HEK293 (cell line): Measurements from ENCODE around the gene CEP350.

Experiments
- CTCF ChIA-PET: fragments of 350-600 bp; formaldehyde crosslinking; extraction: SDS; loops from one replicate; lab custom pipeline; 2021; ENCODE audit warnings: antibody characterized with exemption; lab: Yijun Ruan, JAX
- POLR2A ChIA-PET: fragments of 300-600 bp; formaldehyde crosslinking; extraction: SDS; loops from one replicate; lab custom pipeline; 2020; ENCODE audit warnings: antibody characterized with exemption, inconsistent platforms; lab: Yijun Ruan, JAX
- H3K27ac ChIP-seq: fragments of 200-500 bp; sonication (Bioruptor generic); 2 replicates; pipeline ENCODE4 v1.5.1; 2014; ENCODE audit warnings: low read depth, low read length, control low read depth, inconsistent platforms; ENCODE audit errors: extremely low read depth
- H3K36me3 ChIP-seq, 2 experiments: fragments of 200-500 bp in 1 of 2; sonication (Bioruptor generic) in 1 of 2; 1 replicate in 1 of 2; 2 replicates in 1 of 2; pipeline ENCODE4 v1.5.1; 2014 to 2017; ENCODE audit warnings: inconsistent platforms in 2 of 2, low read length in 2 of 2; ENCODE audit not compliant: control insufficient read depth in 2 of 2, insufficient read depth in 1 of 2
- H3K4me1 ChIP-seq: fragments of 200-500 bp; sonication (Bioruptor generic); 2 replicates; pipeline ENCODE4 v1.5.1; 2014; ENCODE audit warnings: mild to moderate bottlenecking, low read length, inconsistent platforms; ENCODE audit not compliant: control insufficient read depth, insufficient read depth
- H3K4me3 ChIP-seq: 2 replicates; pipeline ENCODE4 v1.5.1; 2011; ENCODE audit warnings: low read depth, mild to moderate bottlenecking, control low read depth, low read length, moderate library complexity
- H3K9me3 ChIP-seq: fragments of 200-500 bp; sonication (Bioruptor generic); 2 replicates; pipeline ENCODE4 v1.5.1; 2014; ENCODE audit warnings: low read depth, low read length, inconsistent platforms; ENCODE audit not compliant: control insufficient read depth, insufficient read depth
- BCL6B ChIP-seq: fragments of 450-650 bp; formaldehyde crosslinking; IDR thresholded peaks from 2 replicates; pipeline ENCODE4 v1.5.1; 2017; ENCODE audit warnings: missing biosample characterization, missing genetic modification characterization
- FEZF1 ChIP-seq: fragments of 450-650 bp; formaldehyde crosslinking; IDR thresholded peaks from 2 replicates; pipeline ENCODE4 v1.5.1; 2016; ENCODE audit warnings: missing biosample characterization, missing genetic modification characterization
- HOXD13 ChIP-seq: sonication (generic); formaldehyde crosslinking; IDR thresholded peaks from 2 replicates; pipeline ENCODE4 v1.8.0; 2022; ENCODE audit warnings: missing genetic modification reagents, borderline replicate concordance
- OVOL3 ChIP-seq: fragments of 450-650 bp; formaldehyde crosslinking; IDR thresholded peaks from 2 replicates; pipeline ENCODE4 v1.5.1; 2016; ENCODE audit warnings: missing biosample characterization, missing genetic modification characterization
- RBAK ChIP-seq: fragments of 450-650 bp; formaldehyde crosslinking; IDR thresholded peaks from 2 replicates; pipeline ENCODE4 v1.5.1; 2016; ENCODE audit warnings: missing biosample characterization, missing genetic modification characterization
- SCRT1 ChIP-seq: fragments of 450-650 bp; formaldehyde crosslinking; IDR thresholded peaks from 2 replicates; pipeline ENCODE4 v1.5.1; 2016; ENCODE audit warnings: missing biosample characterization, missing genetic modification characterization, borderline replicate concordance
- SCRT2 ChIP-seq: fragments of 450-650 bp; formaldehyde crosslinking; IDR thresholded peaks from 2 replicates; pipeline ENCODE4 v1.5.1; 2016; ENCODE audit warnings: missing biosample characterization, missing genetic modification characterization
- SP3 ChIP-seq: fragments of 450-650 bp; formaldehyde crosslinking; IDR thresholded peaks from 2 replicates; pipeline ENCODE4 v1.5.1; 2016; ENCODE audit warnings: missing biosample characterization, missing genetic modification characterization
- ZBTB1 ChIP-seq: fragments of 450-650 bp; formaldehyde crosslinking; IDR thresholded peaks from 2 replicates; pipeline ENCODE4 v1.5.1; 2016; ENCODE audit warnings: missing biosample characterization, missing genetic modification characterization
- ZBTB21 ChIP-seq: fragments of 450-650 bp; formaldehyde crosslinking; IDR thresholded peaks from 2 replicates; pipeline ENCODE4 v1.5.1; 2017; ENCODE audit warnings: missing biosample characterization, missing genetic modification characterization
- ZBTB7A ChIP-seq: fragments of 450-650 bp; formaldehyde crosslinking; IDR thresholded peaks from 2 replicates; pipeline ENCODE4 v1.5.1; 2016; ENCODE audit warnings: low read depth, missing biosample characterization, missing genetic modification characterization
- ZIC2 ChIP-seq: fragments of 450-650 bp; formaldehyde crosslinking; IDR thresholded peaks from 2 replicates; pipeline ENCODE4 v1.5.1; 2016; ENCODE audit warnings: missing biosample characterization, missing genetic modification characterization
- ZNF112 ChIP-seq: fragments of 450-650 bp; formaldehyde crosslinking; IDR thresholded peaks from 2 replicates; pipeline ENCODE4 v1.5.0; 2017; ENCODE audit warnings: missing biosample characterization, missing genetic modification characterization
- ZNF121 ChIP-seq: fragments of 450-650 bp; formaldehyde crosslinking; IDR thresholded peaks from 2 replicates; pipeline ENCODE4 v1.5.1; 2016; ENCODE audit warnings: missing biosample characterization, missing genetic modification characterization
- ZNF140 ChIP-seq: fragments of 450-650 bp; formaldehyde crosslinking; IDR thresholded peaks from 2 replicates; pipeline ENCODE4 v1.5.1; 2016; ENCODE audit warnings: missing biosample characterization, missing genetic modification characterization
- ZNF211 ChIP-seq: fragments of 450-650 bp; formaldehyde crosslinking; IDR thresholded peaks from 2 replicates; pipeline ENCODE4 v1.5.1; 2016; ENCODE audit warnings: low read depth, missing biosample characterization, missing genetic modification characterization
- ZNF221 ChIP-seq: fragments of 450-650 bp; formaldehyde crosslinking; IDR thresholded peaks from 2 replicates; pipeline ENCODE4 v1.5.1; 2017; ENCODE audit warnings: missing biosample characterization, missing genetic modification characterization, borderline replicate concordance
- ZNF23 ChIP-seq: fragments of 450-650 bp; formaldehyde crosslinking; IDR thresholded peaks from 2 replicates; pipeline ENCODE4 v1.5.1; 2016; ENCODE audit warnings: missing biosample characterization, missing genetic modification characterization, borderline replicate concordance
- ZNF274 ChIP-seq, 2 experiments: fragments of 200-500 bp in 1 of 2; fragments of 450-650 bp in 1 of 2; sonication (Bioruptor generic) in 1 of 2; formaldehyde crosslinking in 1 of 2; IDR thresholded peaks; 2 replicates each; pipeline versions ENCODE4 v1.5.1 to v1.6.1; 2014 to 2016; ENCODE audit warnings: borderline replicate concordance in 1 of 2, inconsistent platforms in 1 of 2, low read length in 1 of 2, missing biosample characterization in 1 of 2, missing genetic modification characterization in 1 of 2
- ZNF426 ChIP-seq: fragments of 450-650 bp; formaldehyde crosslinking; IDR thresholded peaks from 2 replicates; pipeline ENCODE4 v1.5.1; 2017; ENCODE audit warnings: missing biosample characterization, missing genetic modification characterization, mild to moderate bottlenecking, inconsistent platforms, moderate library complexity
- ZNF561 ChIP-seq: fragments of 450-650 bp; IDR thresholded peaks from 2 replicates; pipeline ENCODE4 v1.5.1; 2018; ENCODE audit warnings: missing biosample characterization, missing genetic modification characterization, borderline replicate concordance
- ZNF623 ChIP-seq: fragments of 450-650 bp; formaldehyde crosslinking; IDR thresholded peaks from 2 replicates; pipeline ENCODE4 v1.5.1; 2016; ENCODE audit warnings: missing biosample characterization, missing genetic modification characterization
- ZSCAN16 ChIP-seq: fragments of 450-650 bp; formaldehyde crosslinking; IDR thresholded peaks from 2 replicates; pipeline ENCODE4 v1.5.1; 2016; ENCODE audit warnings: missing biosample characterization, missing genetic modification characterization
- TF ChIP-seq, protein P1 (sequence below): fragments of 450-650 bp; formaldehyde crosslinking; IDR thresholded peaks from 2 replicates; pipeline ENCODE4 v1.5.1; 2016; ENCODE audit warnings: missing biosample characterization, missing genetic modification characterization
- TF ChIP-seq, protein P2 (sequence below): fragments of 450-650 bp; formaldehyde crosslinking; IDR thresholded peaks from 2 replicates; pipeline ENCODE4 v1.5.1; 2016; ENCODE audit warnings: missing biosample characterization, missing genetic modification characterization
- TF ChIP-seq, protein P3 (sequence below): fragments of 450-650 bp; formaldehyde crosslinking; IDR thresholded peaks from 2 replicates; pipeline ENCODE4 v1.5.1; 2016; ENCODE audit warnings: missing biosample characterization, missing genetic modification characterization
- TF ChIP-seq, protein P4 (sequence below): fragments of 450-650 bp; formaldehyde crosslinking; IDR thresholded peaks from 2 replicates; pipeline ENCODE4 v1.5.0; 2017; ENCODE audit warnings: missing biosample characterization, missing genetic modification characterization, borderline replicate concordance

The CEP350 gene

GRCh38 chr1:180119837-180120236 is 165.2 kb downstream of the CEP350 start:
- no peak overlapping the region for H3K4me3 ChIP-seq
- POLR2A ChIA-PET: no interaction called here
- CTCF ChIA-PET: interaction anchor here (1.1 kb wide), 1 partner anchor 48 kb away, joined by 3 read pairs; no protein-coding TSS in a partner anchor
- no peak overlapping the region for H3K27ac ChIP-seq
- no peaks in the 10 kb centered on the region for H3K9me3 ChIP-seq
- H3K36me3 ChIP-seq: peaks cover 0 to 6% of the 10 kb centered on the region in 2 experiments; a peak in 1 of 3 replicates
- no peaks in the 10 kb centered on the region for H3K4me1 ChIP-seq
- TF ChIP-seq BCL6B (no peak), ZNF211 (tag by site-specific recombination) (no peak), FEZF1 (no peak), ZNF274 (IDR thresholded peaks at IDR 0.05; ENCODE audit: low read length) (no peak), ZNF274 (tag by site-specific recombination; IDR thresholded peaks at IDR 0.05; ENCODE audit: borderline replicate concordance) (no peak), ZBTB7A (no peak), ZNF112 (no peak), HOXD13 (no peak), ZNF561 (tag by site-specific recombination) (no peak), RBAK (tag by site-specific recombination) (no peak), ZBTB21 (tag by site-specific recombination) (no peak), ZIC2 (no peak), ZNF623 (no peak), ZNF426 (tag by site-specific recombination) (no peak), OVOL3 (tag by site-specific recombination) (no peak), SCRT1 (tag by site-specific recombination) (no peak), ZNF140 (tag by site-specific recombination) (no peak)
- TF ChIP-seq, protein P1, sequence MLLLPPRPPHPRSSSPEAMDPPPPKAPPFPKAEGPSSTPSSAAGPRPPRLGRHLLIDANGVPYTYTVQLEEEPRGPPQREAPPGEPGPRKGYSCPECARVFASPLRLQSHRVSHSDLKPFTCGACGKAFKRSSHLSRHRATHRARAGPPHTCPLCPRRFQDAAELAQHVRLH (tag by site-specific recombination): no peak
- TF ChIP-seq, protein P2, sequence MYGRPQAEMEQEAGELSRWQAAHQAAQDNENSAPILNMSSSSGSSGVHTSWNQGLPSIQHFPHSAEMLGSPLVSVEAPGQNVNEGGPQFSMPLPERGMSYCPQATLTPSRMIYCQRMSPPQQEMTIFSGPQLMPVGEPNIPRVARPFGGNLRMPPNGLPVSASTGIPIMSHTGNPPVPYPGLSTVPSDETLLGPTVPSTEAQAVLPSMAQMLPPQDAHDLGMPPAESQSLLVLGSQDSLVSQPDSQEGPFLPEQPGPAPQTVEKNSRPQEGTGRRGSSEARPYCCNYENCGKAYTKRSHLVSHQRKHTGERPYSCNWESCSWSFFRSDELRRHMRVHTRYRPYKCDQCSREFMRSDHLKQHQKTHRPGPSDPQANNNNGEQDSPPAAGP: no peak
- TF ChIP-seq, protein P3, sequence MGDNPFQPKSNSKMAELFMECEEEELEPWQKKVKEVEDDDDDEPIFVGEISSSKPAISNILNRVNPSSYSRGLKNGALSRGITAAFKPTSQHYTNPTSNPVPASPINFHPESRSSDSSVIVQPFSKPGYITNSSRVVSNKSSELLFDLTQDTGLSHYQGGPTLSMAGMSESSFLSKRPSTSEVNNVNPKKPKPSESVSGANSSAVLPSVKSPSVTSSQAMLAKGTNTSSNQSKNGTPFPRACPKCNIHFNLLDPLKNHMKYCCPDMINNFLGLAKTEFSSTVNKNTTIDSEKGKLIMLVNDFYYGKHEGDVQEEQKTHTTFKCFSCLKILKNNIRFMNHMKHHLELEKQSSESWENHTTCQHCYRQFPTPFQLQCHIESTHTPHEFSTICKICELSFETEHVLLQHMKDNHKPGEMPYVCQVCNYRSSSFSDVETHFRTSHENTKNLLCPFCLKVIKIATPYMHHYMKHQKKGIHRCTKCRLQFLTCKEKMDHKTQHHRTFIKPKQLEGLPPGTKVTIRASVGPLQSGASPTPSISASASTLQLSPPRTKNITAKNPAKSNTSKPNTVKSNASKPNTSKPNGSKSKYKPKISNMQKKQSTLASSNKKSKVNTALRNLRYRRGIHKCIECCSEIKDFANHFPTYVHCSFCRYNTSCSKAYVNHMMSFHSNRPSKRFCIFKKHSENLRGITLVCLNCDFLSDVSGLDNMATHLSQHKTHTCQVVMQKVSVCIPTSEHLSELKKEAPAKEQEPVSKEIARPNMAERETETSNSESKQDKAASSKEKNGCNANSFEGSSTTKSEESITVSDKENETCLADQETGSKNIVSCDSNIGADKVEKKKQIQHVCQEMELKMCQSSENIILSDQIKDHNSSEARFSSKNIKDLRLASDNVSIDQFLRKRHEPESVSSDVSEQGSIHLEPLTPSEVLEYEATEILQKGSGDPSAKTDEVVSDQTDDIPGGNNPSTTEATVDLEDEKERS: no peak

DNA sequence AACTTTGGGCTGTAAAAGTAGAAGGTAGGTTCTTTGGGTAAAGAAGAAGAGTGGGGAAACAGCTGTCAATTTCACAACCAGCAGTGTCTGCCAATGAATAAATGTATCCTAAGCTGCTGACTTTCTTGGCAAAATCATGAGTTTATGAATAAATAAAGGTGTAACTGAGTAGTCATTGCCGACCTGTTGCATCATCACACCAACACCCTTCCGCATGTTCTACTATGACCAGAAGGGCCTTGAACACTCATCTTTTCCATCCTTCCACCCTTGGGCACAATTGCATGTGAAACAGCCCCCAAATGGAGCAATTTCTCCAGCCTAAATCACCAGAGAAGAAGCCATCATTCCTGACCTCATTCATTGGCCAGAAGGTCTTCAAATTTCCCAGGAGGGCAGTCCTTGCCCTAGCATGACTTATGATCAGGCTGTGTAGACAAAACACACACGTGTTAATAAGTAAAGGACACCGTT is 168.9 kb downstream of the CEP350 start:
- no peak overlapping the region for H3K27ac ChIP-seq
- H3K9me3 ChIP-seq: no peaks in the 10 kb centered on the region
- POLR2A ChIA-PET: interaction anchor here (0.7 kb wide), 1 partner anchor 26 kb away, joined by 7 read pairs; no protein-coding TSS in a partner anchor
- no peaks in the 10 kb centered on the region for H3K4me1 ChIP-seq
- TF ChIP-seq ZSCAN16: no peak
- TF ChIP-seq OVOL3 (tag by site-specific recombination): no peak
- TF ChIP-seq, protein P4, sequence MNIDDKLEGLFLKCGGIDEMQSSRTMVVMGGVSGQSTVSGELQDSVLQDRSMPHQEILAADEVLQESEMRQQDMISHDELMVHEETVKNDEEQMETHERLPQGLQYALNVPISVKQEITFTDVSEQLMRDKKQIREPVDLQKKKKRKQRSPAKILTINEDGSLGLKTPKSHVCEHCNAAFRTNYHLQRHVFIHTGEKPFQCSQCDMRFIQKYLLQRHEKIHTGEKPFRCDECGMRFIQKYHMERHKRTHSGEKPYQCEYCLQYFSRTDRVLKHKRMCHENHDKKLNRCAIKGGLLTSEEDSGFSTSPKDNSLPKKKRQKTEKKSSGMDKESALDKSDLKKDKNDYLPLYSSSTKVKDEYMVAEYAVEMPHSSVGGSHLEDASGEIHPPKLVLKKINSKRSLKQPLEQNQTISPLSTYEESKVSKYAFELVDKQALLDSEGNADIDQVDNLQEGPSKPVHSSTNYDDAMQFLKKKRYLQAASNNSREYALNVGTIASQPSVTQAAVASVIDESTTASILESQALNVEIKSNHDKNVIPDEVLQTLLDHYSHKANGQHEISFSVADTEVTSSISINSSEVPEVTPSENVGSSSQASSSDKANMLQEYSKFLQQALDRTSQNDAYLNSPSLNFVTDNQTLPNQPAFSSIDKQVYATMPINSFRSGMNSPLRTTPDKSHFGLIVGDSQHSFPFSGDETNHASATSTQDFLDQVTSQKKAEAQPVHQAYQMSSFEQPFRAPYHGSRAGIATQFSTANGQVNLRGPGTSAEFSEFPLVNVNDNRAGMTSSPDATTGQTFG (tag by site-specific recombination): no peak
- 0 out of 2 replicates have a peak, but pooled peaks have one; percentile 21 for TF ChIP-seq ZNF121
- TF ChIP-seq SP3: no peak
- TF ChIP-seq ZBTB1 (tag by site-specific recombination): no peak
- TF ChIP-seq ZNF221: no peak
- TF ChIP-seq ZNF23 (tag by site-specific recombination): no peak
- peak; percentile 68; the same call in 1 of the 2 replicates for TF ChIP-seq SCRT2 (tag by site-specific recombination)
- CTCF ChIA-PET: no interaction called here
- H3K4me3 ChIP-seq: no peak overlapping the region
- H3K36me3 ChIP-seq: no peaks in the 10 kb centered on the region
